Thyroid gland (tissue), 4 donors: ENCODE measurements around the gene ARHGAP15. TPM values are rescaled to one million over a fixed set of nuclear protein-coding genes. Genes with fewer than 3 reads are reported as not detected.

Experiments
- DNase-seq, 2 donors: peaks; one replicate each; pipeline ENCODE4 v3.0.0-alpha.2; 2019
- H3K27ac ChIP-seq, 3 donors: fragments of 200-600 bp; sonication (generic); 1 replicate in 2 of 3; 2 replicates in 1 of 3; pipeline ENCODE4 v1.5.1; 2016 to 2019; ENCODE audit warnings: mild to moderate bottlenecking in 1 of 3, moderate library complexity in 1 of 3
- H3K27me3 ChIP-seq: fragments of 200-600 bp; sonication (generic); one replicate; pipeline ENCODE4 v1.5.1; 2019
- H3K36me3 ChIP-seq, 2 donors: fragments of 200-600 bp; sonication (generic); one replicate each; pipeline ENCODE4 v1.5.1; 2016 to 2019
- H3K4me1 ChIP-seq, 2 donors: fragments of 200-600 bp; sonication (generic); one replicate each; pipeline ENCODE4 v1.5.1; 2017 to 2019
- H3K4me3 ChIP-seq, 3 donors: fragments of 200-600 bp; sonication (generic); replicated peaks in 1 of 3; 1 replicate in 2 of 3; 2 replicates in 1 of 3; pipeline ENCODE4 v1.5.1; 2016; ENCODE audit warnings: mild to moderate bottlenecking in 1 of 3
- H3K9me3 ChIP-seq: fragments of 200-600 bp; sonication (generic); one replicate; pipeline ENCODE4 v1.5.1; 2017
- CTCF ChIP-seq, 6 experiments: fragments of 200-600 bp in 3 of 6; fragments of 450-650 bp in 3 of 6; sonication (generic) in 3 of 6; IDR thresholded peaks; one replicate each; pipeline ENCODE4 v1.5.1; 2016 to 2019; ENCODE audit warnings: antibody characterized with exemption in 6 of 6, mild to moderate bottlenecking in 2 of 6, inconsistent platforms in 1 of 6, moderate library complexity in 1 of 6
- POLR2A ChIP-seq, 2 donors: fragments of 450-650 bp; IDR thresholded peaks; one replicate each; pipeline ENCODE4 v1.6.1; 2017; ENCODE audit warnings: antibody characterized with exemption in 2 of 2, mild to moderate bottlenecking in 2 of 2, moderate library complexity in 1 of 2
- WGBS, 2 donors: methylation state at CpG; one replicate each; pipeline ENCODE4 v1.1.5; 2017; 5-methylcytosine and 5-hydroxymethylcytosine counted together
- intact Hi-C: fragments of 100-400 bp; cut with DNase I; formaldehyde crosslinking; loops from one replicate; pipeline ENCODE4 v1.15.1; 2023
- total RNA-seq, 4 donors: library from RNA; depleted of rRNA; stranded (reverse); fragments of >200 nt; gene quantifications; one replicate each; pipeline ENCODE4 v1.2.3, GENCODE V29; 2016

ARHGAP15 gene
- total RNA-seq, 4 donors from 2014 or later, result 9.8 to 24.4 (median 11.9) TPM

GRCh38 chr2:143616452-143616851 is 487.2 kb downstream of the ARHGAP15 start:
- Histone ChIP-seq H3K4me3 (no peak overlapping the region), H3K27me3 (no peaks in the 10 kb centered on the region), H3K27ac (no peak overlapping the region), H3K36me3 (no peaks in the 10 kb centered on the region), H3K4me1 (no peaks in the 10 kb centered on the region), H3K9me3 (no peaks in the 10 kb centered on the region)
- WGBS, 2 donors, result 91 to 92% methylated on average over 6 of the region's 6 CpGs
- no peak for TF ChIP-seq POLR2A (IDR thresholded peaks at IDR 0.05)
- TF ChIP-seq CTCF (IDR thresholded peaks at IDR 0.05), result no peak
- intact Hi-C loops, result no loop called here
- DNase-seq, result no peak

DNA sequence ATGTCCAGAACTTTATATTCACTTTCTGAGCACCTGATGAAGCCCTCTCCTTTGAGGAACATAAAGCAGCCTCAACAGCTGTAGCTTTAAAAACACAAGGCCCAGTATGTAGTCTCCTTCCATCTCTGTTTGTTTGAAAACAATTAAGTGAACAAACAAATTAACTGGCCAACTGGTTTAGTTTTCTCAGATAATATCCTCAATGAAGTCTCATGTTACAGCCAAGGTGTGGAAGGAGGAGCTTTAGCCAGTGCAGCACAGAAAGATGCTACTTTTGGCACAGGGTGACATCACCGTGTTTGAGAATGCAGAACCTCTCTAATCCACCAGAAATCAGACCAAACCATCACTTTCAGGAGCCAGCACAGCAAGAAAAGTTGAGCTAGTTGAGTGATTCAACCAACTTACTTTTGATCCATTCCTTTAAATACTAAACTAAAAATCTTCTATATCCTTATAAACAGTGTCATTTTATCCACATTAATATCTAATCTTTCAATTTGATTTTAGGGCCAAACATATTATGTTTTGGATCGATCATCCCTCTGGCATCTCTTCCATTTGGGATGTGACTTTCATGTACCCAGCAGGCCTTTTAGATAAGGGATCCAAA is 488.7 kb downstream of the ARHGAP15 start:
- DNase-seq, result no peak
- 75 to 80% methylated on average over 2 of the region's 2 CpGs for WGBS, 2 donors
- no peak for TF ChIP-seq CTCF (IDR thresholded peaks at IDR 0.05)
- TF ChIP-seq POLR2A (IDR thresholded peaks at IDR 0.05), result no peak

GRCh38 chr2:143622106-143622505 is 492.9 kb downstream of the ARHGAP15 start:
- Histone ChIP-seq H3K27me3 (no peaks in the 10 kb centered on the region), H3K36me3 (no peaks in the 10 kb centered on the region), H3K4me1 (no peaks in the 10 kb centered on the region), H3K27ac (no peak overlapping the region), H3K9me3 (no peaks in the 10 kb centered on the region), H3K4me3 (no peak overlapping the region)
- 89 to 90% methylated on average over 2 of the region's 2 CpGs for WGBS, 2 donors
- TF ChIP-seq CTCF (IDR thresholded peaks at IDR 0.05) (no peak), POLR2A (IDR thresholded peaks at IDR 0.05) (no peak)
- DNase-seq, result no peak
- intact Hi-C loops, result no loop called here

More for the DNA sequence above, 488.7 kb downstream of the ARHGAP15 start:
- Histone ChIP-seq H3K27ac (no peak overlapping the region), H3K4me1 (no peaks in the 10 kb centered on the region), H3K36me3 (no peaks in the 10 kb centered on the region), H3K9me3 (no peaks in the 10 kb centered on the region), H3K4me3 (no peak overlapping the region), H3K27me3 (no peaks in the 10 kb centered on the region)
- intact Hi-C loops, result no loop called here

DNA sequence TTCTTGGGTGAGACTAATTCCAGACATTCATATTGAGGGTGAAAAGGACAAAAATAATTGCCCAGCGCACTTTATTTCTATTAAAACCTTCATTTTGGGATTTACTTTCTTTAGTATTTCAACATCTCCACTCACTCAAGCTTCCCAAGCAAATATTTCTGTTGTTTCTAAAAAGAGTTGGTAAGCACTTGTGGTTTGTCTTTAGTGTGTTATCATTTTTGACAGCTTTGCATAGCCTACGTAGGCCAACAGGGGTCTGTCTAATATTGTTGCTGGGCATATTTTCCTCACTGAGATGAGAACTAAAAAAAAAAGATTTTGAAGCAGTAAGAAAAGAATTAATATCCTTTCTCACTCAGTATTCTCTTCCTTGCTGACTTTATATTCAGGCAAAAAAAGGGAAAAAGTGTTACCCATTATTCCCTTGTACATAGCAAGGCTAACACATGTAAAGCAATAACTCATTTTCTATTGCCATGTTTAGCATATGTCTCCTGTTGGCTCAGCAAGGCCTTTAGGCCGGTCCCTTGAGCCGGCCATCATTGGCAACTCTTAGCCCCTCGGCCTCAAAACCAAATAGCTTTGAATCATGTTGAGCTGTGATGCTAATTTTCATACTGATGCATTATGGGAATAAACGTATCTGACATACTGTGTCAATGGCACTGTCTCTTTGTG is 494.2 kb downstream of the ARHGAP15 start:
- TF ChIP-seq POLR2A (IDR thresholded peaks at IDR 0.05) (no peak), CTCF (IDR thresholded peaks at IDR 0.05) (no peak)
- Histone ChIP-seq H3K4me3 (no peak overlapping the region), H3K4me1 (no peaks in the 10 kb centered on the region), H3K27me3 (no peaks in the 10 kb centered on the region), H3K27ac (no peak overlapping the region), H3K9me3 (no peaks in the 10 kb centered on the region), H3K36me3 (no peaks in the 10 kb centered on the region)
- no peak for DNase-seq
- WGBS, 2 donors, result 91 to 92% methylated on average over 6 of the region's 6 CpGs
- intact Hi-C loops, result no loop called here

DNA sequence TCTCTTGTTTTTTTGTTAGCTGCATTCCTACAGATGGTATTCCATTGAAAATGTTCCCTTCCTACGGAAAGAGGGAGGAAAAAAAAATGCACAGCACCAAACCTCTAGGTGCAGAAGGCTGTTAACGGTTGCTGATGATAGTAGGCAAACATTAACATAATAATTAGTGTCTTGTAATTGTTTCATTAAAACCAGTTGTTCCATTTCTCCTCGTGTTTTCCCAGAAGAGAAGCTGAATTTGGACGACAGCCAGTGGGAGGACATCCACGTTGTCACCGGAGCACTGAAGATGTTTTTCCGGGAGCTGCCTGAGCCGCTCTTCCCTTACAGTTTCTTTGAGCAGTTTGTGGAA is 494.7 kb downstream of the ARHGAP15 start:
- TF ChIP-seq CTCF (IDR thresholded peaks at IDR 0.05) (no peak), POLR2A (IDR thresholded peaks at IDR 0.05) (no peak)
- intact Hi-C loops, result no loop called here
- H3K4me1 ChIP-seq, result no peaks in the 10 kb centered on the region
- H3K27me3 ChIP-seq, result no peaks in the 10 kb centered on the region
- WGBS, 2 donors, result 63 to 67% methylated on average over 8 of the region's 8 CpGs
- no peak overlapping the region for H3K4me3 ChIP-seq
- no peak overlapping the region for H3K27ac ChIP-seq
- DNase-seq, result no peak
- H3K36me3 ChIP-seq, result no peaks in the 10 kb centered on the region
- H3K9me3 ChIP-seq, result no peaks in the 10 kb centered on the region
